ENCODE measurements around the gene COX6B2. TPM values are rescaled to one million over a fixed set of nuclear protein-coding genes. Genes with fewer than 3 reads are reported as not detected.

Gene COX6B2
- total RNA-seq, 1 experiment from 2014 or later = 3.3 TPM

- Histone ChIP-seq H3K9me2 (ENCODE audit: insufficient read depth) (no peaks in the 10 kb centered on the region), H3K79me2 (ENCODE audit: low read depth) (no peaks in the 10 kb centered on the region), H3K4me1 (replicated peaks; ENCODE audit: insufficient read depth) (no peaks in the 10 kb centered on the region), H4K20me1 (ENCODE audit: insufficient read depth) (no peaks in the 10 kb centered on the region), H3K27ac (no peak overlapping the region), H3F3A (ENCODE audit: insufficient read depth, low read depth) (no peaks in the 10 kb centered on the region; the same call in 1 of the 2 replicates), H3K9me3 (ENCODE audit: insufficient read depth, low read depth) (no peaks in the 10 kb centered on the region), H3K4me2 (no peak overlapping the region), H3K36me3 (ENCODE audit: low read depth) (no peaks in the 10 kb centered on the region), H3K27me3 (ENCODE audit: insufficient read depth, low read depth) (no peaks in the 10 kb centered on the region), H3K4me3 (no peak overlapping the region), H2AFZ (no peak overlapping the region)
- intact Hi-C loops (cut with micrococcal nuclease; ENCODE audit: unreplicated experiment) = no loop called here
- ChIA-PET CTCF (no interaction called here), POLR2A (ENCODE audit: unreplicated experiment) (no interaction called here)
- DNase-seq = no peak
- TF ChIP-seq, protein P1, sequence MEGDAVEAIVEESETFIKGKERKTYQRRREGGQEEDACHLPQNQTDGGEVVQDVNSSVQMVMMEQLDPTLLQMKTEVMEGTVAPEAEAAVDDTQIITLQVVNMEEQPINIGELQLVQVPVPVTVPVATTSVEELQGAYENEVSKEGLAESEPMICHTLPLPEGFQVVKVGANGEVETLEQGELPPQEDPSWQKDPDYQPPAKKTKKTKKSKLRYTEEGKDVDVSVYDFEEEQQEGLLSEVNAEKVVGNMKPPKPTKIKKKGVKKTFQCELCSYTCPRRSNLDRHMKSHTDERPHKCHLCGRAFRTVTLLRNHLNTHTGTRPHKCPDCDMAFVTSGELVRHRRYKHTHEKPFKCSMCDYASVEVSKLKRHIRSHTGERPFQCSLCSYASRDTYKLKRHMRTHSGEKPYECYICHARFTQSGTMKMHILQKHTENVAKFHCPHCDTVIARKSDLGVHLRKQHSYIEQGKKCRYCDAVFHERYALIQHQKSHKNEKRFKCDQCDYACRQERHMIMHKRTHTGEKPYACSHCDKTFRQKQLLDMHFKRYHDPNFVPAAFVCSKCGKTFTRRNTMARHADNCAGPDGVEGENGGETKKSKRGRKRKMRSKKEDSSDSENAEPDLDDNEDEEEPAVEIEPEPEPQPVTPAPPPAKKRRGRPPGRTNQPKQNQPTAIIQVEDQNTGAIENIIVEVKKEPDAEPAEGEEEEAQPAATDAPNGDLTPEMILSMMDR (conservative IDR thresholded peaks at IDR 0.05) = no peak
- TF ChIP-seq EZH2 (IDR thresholded peaks at IDR 0.05; ENCODE audit: low read depth) = no peak
- BruUV-seq (replicated peaks) = no TSS peak
Observed at GRCh38 chr19:55310498-55310897, 44.0 kb downstream of the COX6B2 start.

DNA sequence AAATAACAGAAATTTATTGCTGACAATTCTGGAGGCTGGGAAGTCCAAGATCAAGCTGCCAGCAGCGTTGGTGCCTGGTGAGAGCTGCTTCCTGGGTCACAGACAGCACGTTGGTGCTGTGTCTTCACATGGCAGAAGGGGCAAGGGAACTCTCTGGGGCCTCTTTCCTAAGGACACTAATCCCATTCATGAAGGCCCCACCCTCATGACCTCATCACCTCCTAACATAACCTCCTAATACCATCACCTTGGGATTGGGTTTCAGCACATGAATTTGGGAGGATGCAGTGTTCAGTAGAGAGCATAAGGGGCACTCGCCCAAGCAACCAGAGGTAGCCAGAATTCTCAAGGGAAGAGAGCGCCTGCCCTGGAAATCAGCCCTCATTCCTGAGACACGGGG is 45.1 kb downstream of the COX6B2 start:
- Histone ChIP-seq H3K9me3 (ENCODE audit: insufficient read depth, low read depth) (no peaks in the 10 kb centered on the region), H3K27me3 (ENCODE audit: insufficient read depth, low read depth) (no peaks in the 10 kb centered on the region), H3K27ac (no peak overlapping the region), H3K36me3 (ENCODE audit: low read depth) (no peaks in the 10 kb centered on the region), H3K9me2 (ENCODE audit: insufficient read depth) (no peaks in the 10 kb centered on the region), H4K20me1 (ENCODE audit: insufficient read depth) (no peaks in the 10 kb centered on the region), H3K79me2 (ENCODE audit: low read depth) (no peaks in the 10 kb centered on the region), H3K4me1 (replicated peaks; ENCODE audit: insufficient read depth) (no peaks in the 10 kb centered on the region), H3F3A (ENCODE audit: insufficient read depth, low read depth) (no peaks in the 10 kb centered on the region; the same call in 1 of the 2 replicates), H2AFZ (no peak overlapping the region), H3K4me2 (no peak overlapping the region), H3K4me3 (no peak overlapping the region)
- intact Hi-C loops (cut with micrococcal nuclease; ENCODE audit: unreplicated experiment) = no loop called here
- ChIA-PET CTCF (no interaction called here), POLR2A (ENCODE audit: unreplicated experiment) (interaction anchor here (0.5 kb wide), 1 partner anchor 94 kb away, joined by 3 read pairs; no protein-coding TSS in a partner anchor)
- no peak for DNase-seq
- no peak for TF ChIP-seq EZH2 (IDR thresholded peaks at IDR 0.05; ENCODE audit: low read depth)
- TF ChIP-seq, protein P1 (conservative IDR thresholded peaks at IDR 0.05) = no peak
- no TSS peak for BruUV-seq (replicated peaks)

GRCh38 chr19:55308281-55308680 is 46.2 kb downstream of the COX6B2 start:
- no peak overlapping the region for H3K27ac ChIP-seq
- peaks cover 7% of the 10 kb centered on the region; the same call in 1 of the 2 replicates for H3F3A ChIP-seq (ENCODE audit: insufficient read depth, low read depth)
- BruUV-seq (replicated peaks) = no TSS peak
- intact Hi-C loops (cut with micrococcal nuclease; ENCODE audit: unreplicated experiment) = no loop called here
- no peaks in the 10 kb centered on the region for H4K20me1 ChIP-seq (ENCODE audit: insufficient read depth)
- no peak overlapping the region for H3K4me3 ChIP-seq
- no peaks in the 10 kb centered on the region for H3K9me2 ChIP-seq (ENCODE audit: insufficient read depth)
- H3K4me2 ChIP-seq = no peak overlapping the region
- no peak for TF ChIP-seq EZH2 (IDR thresholded peaks at IDR 0.05; ENCODE audit: low read depth)
- TF ChIP-seq, protein P1 (conservative IDR thresholded peaks at IDR 0.05) = no peak
- H3K27me3 ChIP-seq (ENCODE audit: insufficient read depth, low read depth) = no peaks in the 10 kb centered on the region
- H3K9me3 ChIP-seq (ENCODE audit: insufficient read depth, low read depth) = no peaks in the 10 kb centered on the region
- no peaks in the 10 kb centered on the region for H3K79me2 ChIP-seq (ENCODE audit: low read depth)
- no peak overlapping the region for H2AFZ ChIP-seq
- no peak for DNase-seq
- ChIA-PET POLR2A (ENCODE audit: unreplicated experiment) (no interaction called here), CTCF (no interaction called here)
- H3K4me1 ChIP-seq (replicated peaks; ENCODE audit: insufficient read depth) = no peaks in the 10 kb centered on the region
- no peaks in the 10 kb centered on the region for H3K36me3 ChIP-seq (ENCODE audit: low read depth)

All from PC-9 (cell line).